Mucosa of descending colon (tissue), 3 donors: ENCODE measurements around the gene HPCA. TPM values are rescaled to one million over a fixed set of nuclear protein-coding genes. Genes with fewer than 3 reads are reported as not detected.

Experiments used
- ATAC-seq: fragments of 200-7000 bp; cut with Tn5 transposase; one replicate; pipeline ENCODE4 v1.9.1; 2020; ENCODE audit warnings: mild to moderate bottlenecking, moderate library complexity
- DNase-seq, 3 donors: peaks; one replicate each; pipeline ENCODE4 v3.0.0-alpha.2; 2020
- H3K36me3 ChIP-seq: fragments of 200-600 bp; one replicate; pipeline ENCODE4 v1.8.0; 2021; ENCODE audit warnings: low read depth, mild to moderate bottlenecking
- H3K4me1 ChIP-seq: fragments of 200-600 bp; one replicate; pipeline ENCODE4 v1.8.0; 2021; ENCODE audit warnings: low read depth, mild to moderate bottlenecking
- H3K4me3 ChIP-seq: fragments of 200-600 bp; one replicate; pipeline ENCODE4 v1.8.0; 2021; ENCODE audit warnings: mild to moderate bottlenecking
- H3K9me3 ChIP-seq: fragments of 200-600 bp; one replicate; pipeline ENCODE4 v1.8.0; 2021; ENCODE audit warnings: mild to moderate bottlenecking
- intact Hi-C, 2 donors: fragments of 100-400 bp; cut with DNase I in 1 of 2; cut with micrococcal nuclease in 1 of 2; formaldehyde crosslinking; loops; one replicate each; pipeline versions ENCODE4 v1.11.0 to v1.11.1; 2022; cut with DNase I, micrococcal nuclease
- total RNA-seq, 3 donors: library from RNA; stranded (reverse); fragmentation: NEBNext Ultra II Directional in 2 of 3; extraction: Animal tissue kit (Norgen Biotek cat#: 25700) in 2 of 3; gene quantifications; one replicate each; pipeline versions ENCODE4 v1.2.1 to v1.2.4, GENCODE V29; 2021 to 2023
- TF ChIP-seq, protein P1 (sequence below): fragments of 200-600 bp; IDR thresholded peaks from one replicate; pipeline ENCODE4 v1.8.0; 2022; ENCODE audit warnings: antibody characterized with exemption, mild to moderate bottlenecking
- donor health status: DM: no; HTN: no; CAD: no; lungs with moderate emphysema.
- donor health status: DM: no; HTN: no; CAD: no.
- donor health status: DM: no; HTN: yes; CAD: no.

The HPCA gene
- total RNA-seq, 3 donors from 2014 or later = 1.1 to 2.0 (median 1.1) TPM

DNA sequence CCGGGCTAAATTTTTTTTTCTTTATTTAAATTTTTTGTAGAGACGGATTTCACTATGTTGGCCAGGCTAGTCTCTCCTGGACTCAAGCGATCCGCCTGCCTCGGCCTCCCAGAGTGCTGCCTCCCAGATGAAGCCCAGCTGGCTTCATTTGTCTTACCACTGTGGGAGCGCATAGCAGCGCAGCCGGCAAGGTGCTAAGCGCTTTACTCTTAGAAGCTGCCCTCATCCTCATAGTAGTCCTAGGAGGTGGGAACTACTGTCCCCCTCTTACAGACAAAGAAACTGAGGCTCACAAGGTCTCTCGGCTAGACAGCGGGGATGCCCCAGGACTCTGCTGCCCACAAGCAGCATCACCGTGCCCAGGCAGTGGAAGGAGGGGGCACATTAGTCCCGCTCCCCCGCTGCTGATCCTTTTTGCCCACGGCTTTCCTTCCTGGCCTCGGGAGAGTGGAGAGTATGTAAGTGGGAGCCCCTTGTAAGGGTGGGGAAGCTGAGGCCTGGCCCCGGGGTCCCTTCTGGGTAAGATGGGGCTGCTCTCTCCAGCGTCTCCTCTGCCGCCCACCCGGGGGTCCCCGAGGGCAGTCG is 14.2 kb downstream of the HPCA start:
- intact Hi-C loops = no loop called here
- Histone ChIP-seq H3K4me1 (peaks cover 10% of the 10 kb centered on the region), H3K4me3 (peak overlapping the region; percentile 78), H3K36me3 (no peaks in the 10 kb centered on the region), H3K9me3 (no peaks in the 10 kb centered on the region)
- peak; percentile 15 for ATAC-seq
- TF ChIP-seq, protein P1, sequence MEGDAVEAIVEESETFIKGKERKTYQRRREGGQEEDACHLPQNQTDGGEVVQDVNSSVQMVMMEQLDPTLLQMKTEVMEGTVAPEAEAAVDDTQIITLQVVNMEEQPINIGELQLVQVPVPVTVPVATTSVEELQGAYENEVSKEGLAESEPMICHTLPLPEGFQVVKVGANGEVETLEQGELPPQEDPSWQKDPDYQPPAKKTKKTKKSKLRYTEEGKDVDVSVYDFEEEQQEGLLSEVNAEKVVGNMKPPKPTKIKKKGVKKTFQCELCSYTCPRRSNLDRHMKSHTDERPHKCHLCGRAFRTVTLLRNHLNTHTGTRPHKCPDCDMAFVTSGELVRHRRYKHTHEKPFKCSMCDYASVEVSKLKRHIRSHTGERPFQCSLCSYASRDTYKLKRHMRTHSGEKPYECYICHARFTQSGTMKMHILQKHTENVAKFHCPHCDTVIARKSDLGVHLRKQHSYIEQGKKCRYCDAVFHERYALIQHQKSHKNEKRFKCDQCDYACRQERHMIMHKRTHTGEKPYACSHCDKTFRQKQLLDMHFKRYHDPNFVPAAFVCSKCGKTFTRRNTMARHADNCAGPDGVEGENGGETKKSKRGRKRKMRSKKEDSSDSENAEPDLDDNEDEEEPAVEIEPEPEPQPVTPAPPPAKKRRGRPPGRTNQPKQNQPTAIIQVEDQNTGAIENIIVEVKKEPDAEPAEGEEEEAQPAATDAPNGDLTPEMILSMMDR = no peak
- DNase-seq = peak in 1 of 3 donors; percentile 38

DNA sequence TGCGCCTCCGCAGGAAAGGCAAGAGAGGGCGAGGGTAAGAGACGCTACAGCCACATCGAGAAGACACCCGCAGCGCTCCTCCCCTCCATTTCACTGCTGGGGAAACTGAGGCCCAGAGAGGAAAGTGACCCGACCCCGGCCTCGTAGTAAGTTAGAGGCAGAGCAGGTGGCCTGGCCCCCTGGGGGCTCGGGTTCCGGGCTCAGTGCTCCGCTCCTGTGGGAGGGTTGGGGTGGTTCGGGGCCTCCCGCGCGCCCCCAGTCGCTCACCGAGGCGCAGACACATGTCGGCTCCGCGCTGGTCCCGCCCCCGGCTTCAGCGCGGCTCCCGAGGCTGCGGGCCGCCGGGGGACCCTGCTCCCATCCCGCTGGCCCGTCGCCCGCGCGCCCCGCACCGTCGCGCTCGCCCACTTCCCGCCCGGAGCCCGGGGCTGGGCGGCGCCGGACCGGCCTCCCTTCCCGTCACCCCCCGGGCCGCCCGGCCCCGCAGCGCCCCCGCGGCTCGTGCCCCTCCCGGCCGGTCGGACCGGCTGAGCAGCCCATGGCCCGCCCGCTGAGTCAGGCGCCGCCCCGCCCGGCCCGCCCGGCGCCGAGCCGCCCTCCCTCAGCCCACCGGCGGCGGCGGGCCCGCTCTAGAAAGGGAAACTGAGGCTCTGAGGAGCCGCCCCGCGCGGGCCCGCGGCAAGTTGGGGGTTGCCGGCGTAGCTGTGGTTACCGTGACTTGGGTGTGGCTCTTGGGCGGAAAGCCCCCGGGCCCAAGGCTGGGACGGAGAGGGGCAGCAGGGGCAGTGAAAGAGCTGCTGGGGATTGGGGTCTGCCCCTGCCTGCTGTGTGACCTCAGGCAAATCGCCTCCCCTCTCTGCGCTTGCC is 14.9 kb downstream of the HPCA start, which contains the start of gene TMEM54:
Gene TMEM54, minus strand, starts transcription at position 434 of the 867 bp plus-strand sequence. Its CDS starts 151 bp downstream, at position 283.
- DNase-seq = peak; percentile 81 to 91 (median 85)
- Histone ChIP-seq H3K4me3 (peak within 1 kb of the TSS; percentile 78), H3K36me3 (no peaks in the 10 kb centered on the region), H3K4me1 (peaks cover 14% of the 10 kb centered on the region), H3K9me3 (no peaks in the 10 kb centered on the region)
- peak; percentile 79 for ATAC-seq
- TF ChIP-seq, protein P1 = no peak
- intact Hi-C loops = no loop called here

DNA sequence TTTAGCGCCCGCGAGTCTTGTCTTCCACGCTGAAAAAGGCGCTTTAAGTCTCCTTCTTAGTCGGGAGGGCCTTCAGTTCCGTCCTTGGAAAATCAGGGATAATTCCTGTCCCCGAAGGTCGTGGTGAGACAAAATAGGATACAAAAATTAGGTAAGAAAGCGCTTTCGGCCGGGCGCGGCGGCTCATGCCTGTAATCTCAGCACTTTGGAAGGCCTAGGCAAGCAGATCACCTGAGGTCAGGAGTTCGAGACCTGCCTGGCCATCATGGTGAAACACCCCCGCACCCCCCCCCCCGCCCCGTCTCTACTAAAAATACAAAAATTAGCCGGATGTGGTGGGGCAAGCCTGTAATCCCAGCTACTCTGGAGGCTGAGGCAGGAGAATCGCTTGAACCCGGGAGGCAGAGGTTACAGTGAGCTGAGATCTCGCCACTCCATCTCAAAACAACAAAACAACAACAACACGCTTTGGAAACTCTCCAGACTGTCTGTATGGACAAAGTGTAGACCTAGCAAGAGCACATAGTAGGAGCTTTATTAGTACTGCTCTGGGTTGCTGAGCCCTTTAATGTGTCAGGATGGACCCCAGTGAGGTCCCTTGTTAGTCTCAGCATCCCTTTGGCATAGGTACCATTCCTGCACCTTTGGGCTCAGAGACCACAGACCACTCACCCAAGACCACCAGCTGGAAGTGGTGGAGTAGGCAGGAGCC is 15.7 kb downstream of the HPCA start:
- TF ChIP-seq, protein P1 = no peak
- ATAC-seq (no peak), DNase-seq (peak in 2 of 3 donors; percentile 35 to 56)
- peak overlapping the region; percentile 78 for H3K4me3 ChIP-seq
- H3K36me3 ChIP-seq = no peaks in the 10 kb centered on the region
- intact Hi-C loops = no loop called here
- no peaks in the 10 kb centered on the region for H3K9me3 ChIP-seq
- peaks cover 14% of the 10 kb centered on the region for H3K4me1 ChIP-seq

DNA sequence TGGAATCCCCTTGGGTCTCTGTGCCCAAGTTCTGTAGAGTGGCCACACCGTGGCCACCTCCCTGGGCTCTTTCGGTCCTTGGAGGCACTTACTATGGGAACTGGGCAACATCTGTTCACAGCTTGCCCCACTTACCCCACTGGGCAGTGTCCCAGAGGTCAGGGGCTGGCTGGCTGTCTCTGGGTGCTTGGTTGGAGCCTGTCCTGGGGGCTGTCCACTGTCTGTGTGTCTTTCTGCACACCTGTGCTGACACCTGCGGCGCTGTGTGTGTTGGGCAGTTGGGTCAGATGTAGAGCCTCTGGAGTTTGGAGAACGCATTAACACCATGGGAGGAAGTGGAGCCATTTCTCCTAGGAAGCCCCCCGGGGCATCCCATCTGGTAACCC is 16.2 kb downstream of the HPCA start:
- Histone ChIP-seq H3K4me3 (no peak overlapping the region), H3K4me1 (peaks cover 14% of the 10 kb centered on the region), H3K36me3 (no peaks in the 10 kb centered on the region), H3K9me3 (no peaks in the 10 kb centered on the region)
- intact Hi-C loops = no loop called here
- TF ChIP-seq, protein P1 = no peak
- no peak for ATAC-seq
- DNase-seq = peak in 1 of 3 donors; percentile 44

DNA sequence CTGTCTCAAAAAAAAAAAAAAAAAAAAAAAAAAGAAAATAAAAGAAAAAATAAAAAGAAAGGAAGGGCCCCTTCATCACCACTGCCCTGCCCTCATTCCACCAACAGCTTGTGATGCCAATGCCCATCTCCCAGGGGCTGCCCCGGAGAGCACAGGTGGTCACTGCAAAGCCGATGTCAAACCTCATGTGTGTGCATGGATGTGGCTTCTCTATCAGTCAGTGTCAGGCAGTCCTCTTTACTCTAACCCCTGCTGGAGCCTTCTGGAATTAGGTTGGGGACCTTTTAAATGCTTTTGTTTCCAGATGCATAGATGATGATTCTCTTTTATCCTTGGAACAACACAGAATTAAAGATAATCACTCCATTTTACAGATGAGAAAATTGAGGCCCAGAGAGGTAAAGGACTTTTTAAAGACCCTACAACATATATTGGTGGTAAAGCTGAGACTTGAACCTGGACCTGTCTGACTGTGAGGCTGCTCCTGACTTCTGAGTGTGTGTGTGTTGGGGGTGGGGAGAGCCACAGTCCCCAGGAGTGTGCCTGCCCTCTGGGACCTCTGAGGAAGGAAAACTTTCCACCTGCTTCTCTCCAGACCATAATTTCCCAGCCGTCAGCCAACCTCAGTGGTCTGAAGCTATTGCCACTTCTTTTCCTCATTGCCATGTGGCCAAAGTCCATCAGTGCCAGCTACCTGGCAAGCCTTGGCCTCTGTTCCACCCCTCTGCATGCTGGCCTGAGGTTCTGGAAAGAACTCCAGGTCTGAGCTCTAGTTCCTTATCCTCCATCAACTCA is 17.9 kb downstream of the HPCA start:
- peaks cover 15% of the 10 kb centered on the region for H3K4me1 ChIP-seq
- TF ChIP-seq, protein P1 = no peak
- intact Hi-C loops = no loop called here
- no peaks in the 10 kb centered on the region for H3K36me3 ChIP-seq
- H3K9me3 ChIP-seq = no peaks in the 10 kb centered on the region
- H3K4me3 ChIP-seq = no peak overlapping the region
- ATAC-seq (peak; percentile 81), DNase-seq (peak; percentile 82 to 89 (median 84))
